Measurements from ENCODE around the gene SPSB4. TPM values are rescaled to one million over a fixed set of nuclear protein-coding genes. Genes with fewer than 3 reads are reported as not detected.

Gene SPSB4
- total RNA-seq, 1 donor from 2014 or later = not detected

- Histone ChIP-seq H3K4me3 (no peak overlapping the region), H3K27me3 (no peaks in the 10 kb centered on the region), H3K4me1 (no peaks in the 10 kb centered on the region), H3K36me3 (no peaks in the 10 kb centered on the region), H3K27ac (no peak overlapping the region), H3K9me3 (no peaks in the 10 kb centered on the region)
- intact Hi-C loops (cut with DNase I) = no loop called here
- DNase-seq (ENCODE audit: low spot score in 2 of 2) = no peak
- TF ChIP-seq CTCF (IDR thresholded peaks at IDR 0.05) = no peak
Measured at GRCh38 chr3:141150081-141150830, 99.1 kb downstream of the SPSB4 start.

GRCh38 chr3:141150931-141151330 lies 99.8 kb downstream of the SPSB4 start:
- Histone ChIP-seq H3K27me3 (no peaks in the 10 kb centered on the region), H3K36me3 (no peaks in the 10 kb centered on the region), H3K27ac (no peak overlapping the region), H3K4me3 (no peak overlapping the region), H3K4me1 (no peaks in the 10 kb centered on the region), H3K9me3 (no peaks in the 10 kb centered on the region)
- no peak for DNase-seq (ENCODE audit: low spot score in 2 of 2)
- intact Hi-C loops (cut with DNase I) = no loop called here
- TF ChIP-seq CTCF (IDR thresholded peaks at IDR 0.05) = no peak

GRCh38 chr3:141151439-141151838 lies 100.3 kb downstream of the SPSB4 start:
- Histone ChIP-seq H3K4me3 (no peak overlapping the region), H3K27ac (no peak overlapping the region), H3K36me3 (no peaks in the 10 kb centered on the region), H3K9me3 (no peaks in the 10 kb centered on the region), H3K4me1 (no peaks in the 10 kb centered on the region), H3K27me3 (no peaks in the 10 kb centered on the region)
- TF ChIP-seq CTCF (IDR thresholded peaks at IDR 0.05) = no peak
- intact Hi-C loops (cut with DNase I) = no loop called here
- no peak for DNase-seq (ENCODE audit: low spot score in 2 of 2)

GRCh38 chr3:141152130-141152529 lies 101.0 kb downstream of the SPSB4 start:
- no peak for DNase-seq (ENCODE audit: low spot score in 2 of 2)
- Histone ChIP-seq H3K36me3 (no peaks in the 10 kb centered on the region), H3K27me3 (no peaks in the 10 kb centered on the region), H3K4me1 (no peaks in the 10 kb centered on the region), H3K27ac (no peak overlapping the region), H3K4me3 (no peak overlapping the region), H3K9me3 (no peaks in the 10 kb centered on the region)
- no peak for TF ChIP-seq CTCF (IDR thresholded peaks at IDR 0.05)
- intact Hi-C loops (cut with DNase I) = no loop called here

- intact Hi-C loops (cut with DNase I) = no loop called here
- DNase-seq (ENCODE audit: low spot score in 2 of 2) = no peak
- no peaks in the 10 kb centered on the region for H3K27me3 ChIP-seq
- H3K4me3 ChIP-seq = no peak overlapping the region
- no peak overlapping the region for H3K27ac ChIP-seq
- H3K36me3 ChIP-seq = no peaks in the 10 kb centered on the region
- TF ChIP-seq CTCF (IDR thresholded peaks at IDR 0.05) = no peak
- H3K4me1 ChIP-seq = no peaks in the 10 kb centered on the region
- H3K9me3 ChIP-seq = no peaks in the 10 kb centered on the region
Measured at GRCh38 chr3:141152801-141153678, 101.9 kb downstream of the SPSB4 start.
